ENCODE measurements around the gene PLSCR4.

GRCh38 chr3:146262371-146263110, 11.6 kb upstream of the PLSCR4 start:
- TF ChIP-seq, protein P1, sequence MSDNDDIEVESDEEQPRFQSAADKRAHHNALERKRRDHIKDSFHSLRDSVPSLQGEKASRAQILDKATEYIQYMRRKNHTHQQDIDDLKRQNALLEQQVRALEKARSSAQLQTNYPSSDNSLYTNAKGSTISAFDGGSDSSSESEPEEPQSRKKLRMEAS (IDR thresholded peaks at IDR 0.05; ENCODE audit: insufficient read depth, insufficient read length) = no peak
- no peak for TF ChIP-seq POLR2A (IDR thresholded peaks at IDR 0.05; ENCODE audit: low read depth, low read length)
- TF ChIP-seq, protein P2, sequence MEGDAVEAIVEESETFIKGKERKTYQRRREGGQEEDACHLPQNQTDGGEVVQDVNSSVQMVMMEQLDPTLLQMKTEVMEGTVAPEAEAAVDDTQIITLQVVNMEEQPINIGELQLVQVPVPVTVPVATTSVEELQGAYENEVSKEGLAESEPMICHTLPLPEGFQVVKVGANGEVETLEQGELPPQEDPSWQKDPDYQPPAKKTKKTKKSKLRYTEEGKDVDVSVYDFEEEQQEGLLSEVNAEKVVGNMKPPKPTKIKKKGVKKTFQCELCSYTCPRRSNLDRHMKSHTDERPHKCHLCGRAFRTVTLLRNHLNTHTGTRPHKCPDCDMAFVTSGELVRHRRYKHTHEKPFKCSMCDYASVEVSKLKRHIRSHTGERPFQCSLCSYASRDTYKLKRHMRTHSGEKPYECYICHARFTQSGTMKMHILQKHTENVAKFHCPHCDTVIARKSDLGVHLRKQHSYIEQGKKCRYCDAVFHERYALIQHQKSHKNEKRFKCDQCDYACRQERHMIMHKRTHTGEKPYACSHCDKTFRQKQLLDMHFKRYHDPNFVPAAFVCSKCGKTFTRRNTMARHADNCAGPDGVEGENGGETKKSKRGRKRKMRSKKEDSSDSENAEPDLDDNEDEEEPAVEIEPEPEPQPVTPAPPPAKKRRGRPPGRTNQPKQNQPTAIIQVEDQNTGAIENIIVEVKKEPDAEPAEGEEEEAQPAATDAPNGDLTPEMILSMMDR (IDR thresholded peaks at IDR 0.05; ENCODE audit: extremely low read depth in 1 of 2, insufficient read depth in 1 of 2, low read depth in 1 of 2, low read length in 2 of 2) = no peak
- TF ChIP-seq JUN (IDR thresholded peaks at IDR 0.05; ENCODE audit: borderline replicate concordance, insufficient read depth, insufficient read length, low read depth) = no peak
- no peak for TF ChIP-seq EZH2 (IDR thresholded peaks at IDR 0.05; ENCODE audit: borderline replicate concordance, low read depth, low read length, severe bottlenecking)
- TF ChIP-seq POLR2AphosphoS5 (IDR thresholded peaks at IDR 0.05; ENCODE audit: insufficient read depth, low read depth, low read length) = no peak
